A673 (cell line): ENCODE data around the gene PNPLA1. TPM values are rescaled to one million over a fixed set of nuclear protein-coding genes. Genes with fewer than 3 reads are reported as not detected.

Source experiments
- BruUV-seq: library from RNA; stranded (reverse); fragments of 400-500 nt; replicated peaks from 2 replicates; lab custom pipeline; 2021; lab: Mats Ljungman, UMichigan
- CTCF ChIA-PET: fragments of 300-600 bp; sonication (Branson Sonifier 250); formaldehyde crosslinking; loops from one replicate; lab custom pipeline; 2022; ENCODE audit warnings: antibody characterized with exemption; lab: Charles Lee
- POLR2A ChIA-PET: fragments of 300-600 bp; sonication (Branson Sonifier 250); formaldehyde crosslinking; loops from one replicate; lab custom pipeline; 2022; ENCODE audit warnings: antibody characterized with exemption; ENCODE audit not compliant: low non-redundant PET; lab: Charles Lee
- DNase-seq: peaks from one replicate; pipeline ENCODE4 v3.0.0-alpha.2; 2015; ENCODE audit warnings: low spot score
- H3K27ac ChIP-seq: fragments of 200-600 bp; sonication (generic); 2 replicates; pipeline ENCODE4 v1.5.1; 2016; ENCODE audit warnings: mixed run types, low read depth, mild to moderate bottlenecking, mixed read lengths, antibody characterized with exemption, low read length; ENCODE audit not compliant: poor library complexity, severe bottlenecking
- H3K27me3 ChIP-seq: fragments of 200-600 bp; sonication (generic); replicated peaks from 2 replicates; pipeline ENCODE4 v1.6.1; 2017; ENCODE audit warnings: mixed run types, low read depth, mild to moderate bottlenecking, mixed read lengths, antibody characterized with exemption, low read length; ENCODE audit not compliant: insufficient read depth, poor library complexity
- H3K36me3 ChIP-seq: fragments of 200-600 bp; sonication (generic); 2 replicates; pipeline ENCODE4 v1.6.1; 2016; ENCODE audit warnings: mixed run types, mild to moderate bottlenecking, mixed read lengths, antibody characterized with exemption, low read length; ENCODE audit not compliant: insufficient read depth, poor library complexity, severe bottlenecking
- H3K4me1 ChIP-seq: fragments of 200-600 bp; sonication (generic); 2 replicates; pipeline ENCODE4 v1.6.1; 2017; ENCODE audit warnings: mixed run types, mild to moderate bottlenecking, mixed read lengths, antibody characterized with exemption, low read length; ENCODE audit not compliant: insufficient read depth, poor library complexity, severe bottlenecking
- H3K4me3 ChIP-seq: fragments of 200-600 bp; sonication (generic); 2 replicates; pipeline ENCODE4 v1.5.1; 2016; ENCODE audit warnings: low read depth, mixed run types, mild to moderate bottlenecking, mixed read lengths, low read length; ENCODE audit not compliant: poor library complexity, severe bottlenecking
- H3K9me3 ChIP-seq: fragments of 200-600 bp; sonication (generic); 2 replicates; pipeline ENCODE4 v1.6.1; 2016; ENCODE audit warnings: mixed run types, low read depth, mild to moderate bottlenecking, mixed read lengths, antibody characterized with exemption, low read length; ENCODE audit not compliant: poor library complexity, severe bottlenecking
- CTCF ChIP-seq: fragments of 300-800, 200-600 bp; sonication (generic); conservative IDR thresholded peaks from 2 replicates; pipeline ENCODE4 v1.5.1; 2017; ENCODE audit warnings: low read depth, mild to moderate bottlenecking, antibody characterized with exemption, low read length, moderate library complexity, mixed read lengths
- EZH2 ChIP-seq: fragments of 200-600 bp; sonication (generic); IDR thresholded peaks from 2 replicates; pipeline ENCODE4 v1.6.1; 2017; ENCODE audit warnings: borderline replicate concordance, low read depth, mild to moderate bottlenecking, mixed read lengths, antibody characterized with exemption, low read length; ENCODE audit not compliant: poor library complexity, severe bottlenecking
- intact Hi-C: fragments of 100-400 bp; cut with micrococcal nuclease; formaldehyde crosslinking; loops from one replicate; pipeline ENCODE4 v1.10.0; 2022; ENCODE audit not compliant: unreplicated experiment
- total RNA-seq: library from RNA; stranded (reverse); gene quantifications from 2 replicates; pipeline ENCODE4 v1.2.3, GENCODE V29; 2021

PNPLA1 gene
- total RNA-seq, 1 experiment from 2014 or later, result 0.26 TPM

GRCh38 chr6:36222924-36223323 lies 46.9 kb upstream of the PNPLA1 start:
- ChIA-PET CTCF (no interaction called here), POLR2A (no interaction called here)
- intact Hi-C loops, result no loop called here
- no peaks in the 10 kb centered on the region for H3K9me3 ChIP-seq
- H3K4me3 ChIP-seq, result no peak overlapping the region
- peaks cover 54% of the 10 kb centered on the region for H3K36me3 ChIP-seq
- no peaks in the 10 kb centered on the region for H3K27me3 ChIP-seq
- TF ChIP-seq EZH2 (no peak), CTCF (no peak)
- H3K27ac ChIP-seq, result no peak overlapping the region
- no peak for DNase-seq
- no TSS peak for BruUV-seq
- no peaks in the 10 kb centered on the region for H3K4me1 ChIP-seq

- intact Hi-C loops, result no loop called here
- no peak for DNase-seq
- no peak overlapping the region for H3K4me3 ChIP-seq
- TF ChIP-seq CTCF (no peak), EZH2 (no peak)
- H3K9me3 ChIP-seq, result no peaks in the 10 kb centered on the region
- H3K27ac ChIP-seq, result no peak overlapping the region
- no peaks in the 10 kb centered on the region for H3K27me3 ChIP-seq
- ChIA-PET POLR2A (no interaction called here), CTCF (no interaction called here)
- no peaks in the 10 kb centered on the region for H3K4me1 ChIP-seq
- peaks cover 50% of the 10 kb centered on the region for H3K36me3 ChIP-seq
- no TSS peak for BruUV-seq
Measured at GRCh38 chr6:36223706-36224105, 46.2 kb upstream of the PNPLA1 start.

- ChIA-PET POLR2A (no interaction called here), CTCF (interaction anchor here (0.6 kb wide), 1 partner anchor 657 kb away, joined by 3 read pairs; no protein-coding TSS in a partner anchor)
- no peak for TF ChIP-seq EZH2
- TF ChIP-seq CTCF, result no peak
- Histone ChIP-seq H3K4me1 (no peaks in the 10 kb centered on the region), H3K9me3 (no peaks in the 10 kb centered on the region), H3K4me3 (no peak overlapping the region), H3K36me3 (peaks cover 43% of the 10 kb centered on the region), H3K27me3 (no peaks in the 10 kb centered on the region), H3K27ac (no peak overlapping the region)
- intact Hi-C loops, result no loop called here
- no TSS peak for BruUV-seq
- no peak for DNase-seq
Measured at GRCh38 chr6:36224918-36225461, 44.9 kb upstream of the PNPLA1 start.
